Upper lobe of left lung (tissue), 4 donors: ENCODE results near the gene MOAP1.

ENCODE experiments used
- POLR2A ChIP-seq, 4 donors: fragments of 450-650 bp; IDR thresholded peaks; one replicate each; pipeline ENCODE4 v1.5.1; 2016 to 2017; ENCODE audit warnings: antibody characterized with exemption in 4 of 4, mild to moderate bottlenecking in 2 of 4
- TF ChIP-seq, protein P1 (sequence below), 6 experiments: fragments of 450-650 bp in 4 of 6; fragments of 200-600 bp in 2 of 6; sonication (generic) in 2 of 6; IDR thresholded peaks; one replicate each; pipeline ENCODE4 v1.5.1; 2016 to 2019; ENCODE audit warnings: antibody characterized with exemption in 6 of 6

GRCh38 chr14:93160353-93160801 lies 24.3 kb downstream of the MOAP1 start:
- no peak for TF ChIP-seq POLR2A (IDR thresholded peaks at IDR 0.05)
- TF ChIP-seq, protein P1, sequence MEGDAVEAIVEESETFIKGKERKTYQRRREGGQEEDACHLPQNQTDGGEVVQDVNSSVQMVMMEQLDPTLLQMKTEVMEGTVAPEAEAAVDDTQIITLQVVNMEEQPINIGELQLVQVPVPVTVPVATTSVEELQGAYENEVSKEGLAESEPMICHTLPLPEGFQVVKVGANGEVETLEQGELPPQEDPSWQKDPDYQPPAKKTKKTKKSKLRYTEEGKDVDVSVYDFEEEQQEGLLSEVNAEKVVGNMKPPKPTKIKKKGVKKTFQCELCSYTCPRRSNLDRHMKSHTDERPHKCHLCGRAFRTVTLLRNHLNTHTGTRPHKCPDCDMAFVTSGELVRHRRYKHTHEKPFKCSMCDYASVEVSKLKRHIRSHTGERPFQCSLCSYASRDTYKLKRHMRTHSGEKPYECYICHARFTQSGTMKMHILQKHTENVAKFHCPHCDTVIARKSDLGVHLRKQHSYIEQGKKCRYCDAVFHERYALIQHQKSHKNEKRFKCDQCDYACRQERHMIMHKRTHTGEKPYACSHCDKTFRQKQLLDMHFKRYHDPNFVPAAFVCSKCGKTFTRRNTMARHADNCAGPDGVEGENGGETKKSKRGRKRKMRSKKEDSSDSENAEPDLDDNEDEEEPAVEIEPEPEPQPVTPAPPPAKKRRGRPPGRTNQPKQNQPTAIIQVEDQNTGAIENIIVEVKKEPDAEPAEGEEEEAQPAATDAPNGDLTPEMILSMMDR (IDR thresholded peaks at IDR 0.05), result no peak
